Adrenal gland (tissue), 5 donors: ENCODE data around the gene ETV3L.

Experiments used
- POLR2A ChIP-seq, 2 donors: fragments of 450-650 bp; IDR thresholded peaks; one replicate each; pipeline ENCODE4 v1.6.1; 2017; ENCODE audit warnings: antibody characterized with exemption in 2 of 2, mild to moderate bottlenecking in 2 of 2, moderate library complexity in 1 of 2
- TF ChIP-seq, protein P1 (sequence below), 6 experiments: fragments of 450-650 bp in 4 of 6; fragments of 200-600 bp in 2 of 6; sonication (generic) in 1 of 6; IDR thresholded peaks; 1 replicate in 5 of 6; 2 replicates in 1 of 6; pipeline versions ENCODE4 v1.5.1 to v1.8.0; 2016 to 2021; ENCODE audit warnings: antibody characterized with exemption in 6 of 6, mild to moderate bottlenecking in 2 of 6, moderate library complexity in 1 of 6
- donor health status: DM: no; HTN: no; CAD: no.

DNA sequence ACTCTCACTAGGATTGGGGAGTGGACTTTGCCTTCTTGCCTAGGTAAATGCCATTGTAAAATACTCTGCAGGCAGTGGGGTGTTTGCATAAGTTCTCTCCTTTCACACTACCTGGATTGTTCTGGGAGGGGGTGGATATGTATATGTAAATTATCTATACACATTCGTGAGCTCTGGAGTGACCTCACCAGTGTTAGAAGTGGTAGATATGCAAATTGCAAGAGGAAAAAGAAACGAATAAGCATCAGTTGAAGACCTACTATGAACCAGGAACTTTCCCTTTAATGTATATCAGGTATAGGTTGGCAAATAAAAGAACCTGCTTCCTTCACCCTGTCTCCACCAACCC is 52.6 kb downstream of the ETV3L start:
- TF ChIP-seq, protein P1, sequence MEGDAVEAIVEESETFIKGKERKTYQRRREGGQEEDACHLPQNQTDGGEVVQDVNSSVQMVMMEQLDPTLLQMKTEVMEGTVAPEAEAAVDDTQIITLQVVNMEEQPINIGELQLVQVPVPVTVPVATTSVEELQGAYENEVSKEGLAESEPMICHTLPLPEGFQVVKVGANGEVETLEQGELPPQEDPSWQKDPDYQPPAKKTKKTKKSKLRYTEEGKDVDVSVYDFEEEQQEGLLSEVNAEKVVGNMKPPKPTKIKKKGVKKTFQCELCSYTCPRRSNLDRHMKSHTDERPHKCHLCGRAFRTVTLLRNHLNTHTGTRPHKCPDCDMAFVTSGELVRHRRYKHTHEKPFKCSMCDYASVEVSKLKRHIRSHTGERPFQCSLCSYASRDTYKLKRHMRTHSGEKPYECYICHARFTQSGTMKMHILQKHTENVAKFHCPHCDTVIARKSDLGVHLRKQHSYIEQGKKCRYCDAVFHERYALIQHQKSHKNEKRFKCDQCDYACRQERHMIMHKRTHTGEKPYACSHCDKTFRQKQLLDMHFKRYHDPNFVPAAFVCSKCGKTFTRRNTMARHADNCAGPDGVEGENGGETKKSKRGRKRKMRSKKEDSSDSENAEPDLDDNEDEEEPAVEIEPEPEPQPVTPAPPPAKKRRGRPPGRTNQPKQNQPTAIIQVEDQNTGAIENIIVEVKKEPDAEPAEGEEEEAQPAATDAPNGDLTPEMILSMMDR (IDR thresholded peaks at IDR 0.05): no peak
- TF ChIP-seq POLR2A (IDR thresholded peaks at IDR 0.05): no peak
